Neural cell (in vitro differentiated cells): Measurements from ENCODE around the gene C18orf54. TPM values are rescaled to one million over a fixed set of nuclear protein-coding genes. Genes with fewer than 3 reads are reported as not detected.

Experiments used
- H2AFZ ChIP-seq: fragments of 200-600, 300-800 bp; sonication (generic), shearing (Covaris generic); 2 replicates; pipeline ENCODE4 v1.6.0; 2014; ENCODE audit warnings: low read depth, mild to moderate bottlenecking, antibody characterized with exemption, low read length, moderate library complexity
- H3F3A ChIP-seq: fragments of 200-600 bp; shearing (Covaris generic); 2 replicates; pipeline ENCODE4 v1.6.1; 2016; ENCODE audit warnings: mild to moderate bottlenecking, moderate library complexity, mixed read lengths, antibody characterized with exemption, low read length; ENCODE audit not compliant: insufficient read depth, poor library complexity, severe bottlenecking
- H3K27ac ChIP-seq: fragments of 200-600, 300-800 bp; sonication (generic), shearing (Covaris generic); 2 replicates; pipeline ENCODE4 v1.5.1; 2014; ENCODE audit warnings: mild to moderate bottlenecking, low read length, moderate library complexity
- H3K27me3 ChIP-seq: fragments of 300-800, 200-600 bp; sonication (generic), shearing (Covaris generic); 2 replicates; pipeline ENCODE4 v1.6.0; 2014; ENCODE audit warnings: mild to moderate bottlenecking, low read depth, low read length, moderate library complexity; ENCODE audit not compliant: insufficient read depth
- H3K36me3 ChIP-seq: fragments of 300-800, 200-600 bp; sonication (generic), shearing (Covaris generic); 2 replicates; pipeline ENCODE4 v1.5.1; 2014; ENCODE audit warnings: mild to moderate bottlenecking, antibody characterized with exemption, low read length, moderate library complexity; ENCODE audit not compliant: insufficient read depth
- H3K4me2 ChIP-seq: fragments of 300-800, 200-600 bp; sonication (generic), shearing (Covaris generic); 2 replicates; pipeline ENCODE4 v1.6.0; 2014; ENCODE audit warnings: mild to moderate bottlenecking, low read length
- H3K4me3 ChIP-seq: fragments of 300-800, 200-600 bp; sonication (generic), shearing (Covaris generic); 2 replicates; pipeline ENCODE4 v1.5.1; 2014; ENCODE audit warnings: mild to moderate bottlenecking, low read length, moderate library complexity
- H3K79me2 ChIP-seq: fragments of 200-600 bp; shearing (Covaris generic); replicated peaks from 2 replicates; pipeline ENCODE4 v1.6.0; 2014; ENCODE audit warnings: mild to moderate bottlenecking, low read length, moderate library complexity; ENCODE audit not compliant: insufficient read depth
- H3K9ac ChIP-seq: fragments of 300-800, 200-600 bp; sonication (generic), shearing (Covaris generic); 2 replicates; pipeline ENCODE4 v1.6.1; 2016; ENCODE audit warnings: mild to moderate bottlenecking, low read length, mixed read lengths
- H3K9me2 ChIP-seq: fragments of 200-600 bp; shearing (Covaris generic); 2 replicates; pipeline ENCODE4 v1.6.1; 2016; ENCODE audit warnings: mild to moderate bottlenecking, low read length, mixed read lengths; ENCODE audit not compliant: insufficient read depth
- H3K9me3 ChIP-seq: fragments of 200-600, 300-800 bp; sonication (generic), shearing (Covaris generic); 2 replicates; pipeline ENCODE4 v1.6.1; 2016; ENCODE audit warnings: mild to moderate bottlenecking, mixed run types, low read length, moderate library complexity, mixed read lengths
- H4K20me1 ChIP-seq: fragments of 200-600 bp; shearing (Covaris generic); 2 replicates; pipeline ENCODE4 v1.6.1; 2016; ENCODE audit warnings: mild to moderate bottlenecking, mixed run types; ENCODE audit not compliant: insufficient read depth
- EP300 ChIP-seq: fragments of 450-650 bp; conservative IDR thresholded peaks from 2 replicates; pipeline ENCODE4 v1.6.1; 2014; ENCODE audit warnings: antibody characterized with exemption, mild to moderate bottlenecking, moderate library complexity; ENCODE audit not compliant: poor library complexity, severe bottlenecking
- EZH2 ChIP-seq: fragments of 200-600, 300-800 bp; shearing (Covaris generic), sonication (generic); IDR thresholded peaks from 2 replicates; pipeline ENCODE4 v1.6.1; 2014; ENCODE audit warnings: antibody characterized with exemption, low read length, borderline replicate concordance, mild to moderate bottlenecking; ENCODE audit not compliant: insufficient read depth, poor library complexity, severe bottlenecking
- MXI1 ChIP-seq: fragments of 450-650 bp; conservative IDR thresholded peaks from 2 replicates; pipeline ENCODE4 v1.6.1; 2014; ENCODE audit warnings: antibody characterized with exemption, mild to moderate bottlenecking; ENCODE audit not compliant: poor library complexity, severe bottlenecking
- POLR2AphosphoS5 ChIP-seq: IDR thresholded peaks from 2 replicates; pipeline ENCODE4 v1.6.1; 2012
- RAD21 ChIP-seq: fragments of 450-650 bp; conservative IDR thresholded peaks from 2 replicates; pipeline ENCODE4 v1.6.1; 2014; ENCODE audit warnings: antibody characterized with exemption, mild to moderate bottlenecking, moderate library complexity
- SMC3 ChIP-seq: fragments of 450-650 bp; conservative IDR thresholded peaks from 2 replicates; pipeline ENCODE4 v1.6.1; 2014; ENCODE audit warnings: antibody characterized with exemption, mild to moderate bottlenecking, moderate library complexity; ENCODE audit not compliant: poor library complexity
- TAF1 ChIP-seq: IDR thresholded peaks from 2 replicates; pipeline ENCODE4 v1.6.1; 2012; ENCODE audit warnings: low read depth
- polyA plus RNA-seq: library from polyadenylated mRNA; depleted of rRNA; stranded (reverse); fragments of >200 nt; gene quantifications from 2 replicates; pipeline ENCODE4 v1.2.3, GENCODE V29; 2014
- TF ChIP-seq, protein P1 (sequence below): IDR thresholded peaks from 2 replicates; pipeline ENCODE4 v1.6.1; 2012; ENCODE audit warnings: borderline replicate concordance
- TF ChIP-seq, protein P2 (sequence below): fragments of 450-650 bp; IDR thresholded peaks from 2 replicates; pipeline ENCODE4 v1.5.1; 2014; ENCODE audit warnings: antibody characterized with exemption, mild to moderate bottlenecking, moderate library complexity; ENCODE audit not compliant: poor library complexity, severe bottlenecking

Gene C18orf54
- polyA plus RNA-seq, 1 donor from 2014 or later, result 2.2 TPM

DNA sequence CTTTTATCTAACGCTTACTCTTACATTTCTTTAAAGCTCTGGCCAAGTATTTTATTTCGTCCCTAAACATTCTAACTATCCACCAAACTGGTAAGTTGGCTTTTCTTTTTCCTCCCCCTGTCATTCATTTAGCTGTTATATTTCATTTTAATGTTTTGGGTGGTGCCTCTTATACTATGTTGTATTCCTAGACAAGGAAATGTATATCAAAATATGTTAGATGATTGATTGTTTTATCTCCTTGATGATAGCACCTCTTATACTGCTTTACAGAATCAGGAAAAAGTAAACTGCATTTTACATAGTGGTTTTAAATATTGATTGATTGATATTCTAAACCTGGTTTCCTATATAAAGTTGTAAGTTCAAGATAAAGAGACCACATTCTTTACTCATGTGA, 23.9 kb downstream of the C18orf54 start:
- Histone ChIP-seq H3K9ac (no peak overlapping the region), H3F3A (no peaks in the 10 kb centered on the region), H3K9me2 (no peaks in the 10 kb centered on the region), H2AFZ (no peak overlapping the region), H4K20me1 (no peaks in the 10 kb centered on the region), H3K4me2 (no peak overlapping the region), H3K27me3 (no peaks in the 10 kb centered on the region), H3K79me2 (no peaks in the 10 kb centered on the region), H3K27ac (no peak overlapping the region), H3K36me3 (no peaks in the 10 kb centered on the region), H3K4me3 (no peak overlapping the region), H3K9me3 (no peaks in the 10 kb centered on the region)
- no peak for TF ChIP-seq SMC3
- TF ChIP-seq MXI1, result no peak
- TF ChIP-seq EZH2, result no peak
- TF ChIP-seq RAD21, result no peak
- no peak for TF ChIP-seq EP300
- TF ChIP-seq POLR2AphosphoS5, result no peak
- TF ChIP-seq, protein P1, sequence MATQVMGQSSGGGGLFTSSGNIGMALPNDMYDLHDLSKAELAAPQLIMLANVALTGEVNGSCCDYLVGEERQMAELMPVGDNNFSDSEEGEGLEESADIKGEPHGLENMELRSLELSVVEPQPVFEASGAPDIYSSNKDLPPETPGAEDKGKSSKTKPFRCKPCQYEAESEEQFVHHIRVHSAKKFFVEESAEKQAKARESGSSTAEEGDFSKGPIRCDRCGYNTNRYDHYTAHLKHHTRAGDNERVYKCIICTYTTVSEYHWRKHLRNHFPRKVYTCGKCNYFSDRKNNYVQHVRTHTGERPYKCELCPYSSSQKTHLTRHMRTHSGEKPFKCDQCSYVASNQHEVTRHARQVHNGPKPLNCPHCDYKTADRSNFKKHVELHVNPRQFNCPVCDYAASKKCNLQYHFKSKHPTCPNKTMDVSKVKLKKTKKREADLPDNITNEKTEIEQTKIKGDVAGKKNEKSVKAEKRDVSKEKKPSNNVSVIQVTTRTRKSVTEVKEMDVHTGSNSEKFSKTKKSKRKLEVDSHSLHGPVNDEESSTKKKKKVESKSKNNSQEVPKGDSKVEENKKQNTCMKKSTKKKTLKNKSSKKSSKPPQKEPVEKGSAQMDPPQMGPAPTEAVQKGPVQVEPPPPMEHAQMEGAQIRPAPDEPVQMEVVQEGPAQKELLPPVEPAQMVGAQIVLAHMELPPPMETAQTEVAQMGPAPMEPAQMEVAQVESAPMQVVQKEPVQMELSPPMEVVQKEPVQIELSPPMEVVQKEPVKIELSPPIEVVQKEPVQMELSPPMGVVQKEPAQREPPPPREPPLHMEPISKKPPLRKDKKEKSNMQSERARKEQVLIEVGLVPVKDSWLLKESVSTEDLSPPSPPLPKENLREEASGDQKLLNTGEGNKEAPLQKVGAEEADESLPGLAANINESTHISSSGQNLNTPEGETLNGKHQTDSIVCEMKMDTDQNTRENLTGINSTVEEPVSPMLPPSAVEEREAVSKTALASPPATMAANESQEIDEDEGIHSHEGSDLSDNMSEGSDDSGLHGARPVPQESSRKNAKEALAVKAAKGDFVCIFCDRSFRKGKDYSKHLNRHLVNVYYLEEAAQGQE, result no peak
- no peak for TF ChIP-seq TAF1
- TF ChIP-seq, protein P2, sequence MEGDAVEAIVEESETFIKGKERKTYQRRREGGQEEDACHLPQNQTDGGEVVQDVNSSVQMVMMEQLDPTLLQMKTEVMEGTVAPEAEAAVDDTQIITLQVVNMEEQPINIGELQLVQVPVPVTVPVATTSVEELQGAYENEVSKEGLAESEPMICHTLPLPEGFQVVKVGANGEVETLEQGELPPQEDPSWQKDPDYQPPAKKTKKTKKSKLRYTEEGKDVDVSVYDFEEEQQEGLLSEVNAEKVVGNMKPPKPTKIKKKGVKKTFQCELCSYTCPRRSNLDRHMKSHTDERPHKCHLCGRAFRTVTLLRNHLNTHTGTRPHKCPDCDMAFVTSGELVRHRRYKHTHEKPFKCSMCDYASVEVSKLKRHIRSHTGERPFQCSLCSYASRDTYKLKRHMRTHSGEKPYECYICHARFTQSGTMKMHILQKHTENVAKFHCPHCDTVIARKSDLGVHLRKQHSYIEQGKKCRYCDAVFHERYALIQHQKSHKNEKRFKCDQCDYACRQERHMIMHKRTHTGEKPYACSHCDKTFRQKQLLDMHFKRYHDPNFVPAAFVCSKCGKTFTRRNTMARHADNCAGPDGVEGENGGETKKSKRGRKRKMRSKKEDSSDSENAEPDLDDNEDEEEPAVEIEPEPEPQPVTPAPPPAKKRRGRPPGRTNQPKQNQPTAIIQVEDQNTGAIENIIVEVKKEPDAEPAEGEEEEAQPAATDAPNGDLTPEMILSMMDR, result no peak

DNA sequence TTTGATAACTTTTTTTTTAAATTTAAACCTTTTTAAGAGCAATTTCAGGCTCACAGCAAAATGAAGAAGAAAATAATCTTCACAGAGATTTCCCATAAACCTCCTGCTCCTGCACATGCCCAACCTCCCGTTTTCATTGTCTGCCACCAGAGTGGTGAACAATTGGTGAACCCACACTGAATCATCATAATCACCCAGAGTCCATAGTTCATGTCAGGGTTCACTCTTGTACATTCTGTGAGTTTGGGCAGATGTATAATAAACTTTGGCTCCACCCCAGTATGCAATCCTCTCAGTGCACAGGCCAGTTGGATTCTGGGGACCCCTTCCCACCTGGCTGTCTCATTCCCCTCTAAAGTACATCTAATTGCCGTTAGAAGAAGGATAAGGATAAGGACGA, 24.4 kb downstream of the C18orf54 start:
- H2AFZ ChIP-seq, result no peak overlapping the region
- H3K9me2 ChIP-seq, result no peaks in the 10 kb centered on the region
- H3K4me2 ChIP-seq, result no peak overlapping the region
- H3K27ac ChIP-seq, result no peak overlapping the region
- no peak overlapping the region for H3K4me3 ChIP-seq
- no peaks in the 10 kb centered on the region for H3K27me3 ChIP-seq
- TF ChIP-seq EP300 (no peak), MXI1 (no peak), SMC3 (no peak), EZH2 (no peak), TAF1 (no peak), POLR2AphosphoS5 (no peak), RAD21 (no peak)
- TF ChIP-seq, protein P2, result no peak
- TF ChIP-seq, protein P1, result no peak
- H3K9ac ChIP-seq, result no peak overlapping the region
- H3K9me3 ChIP-seq, result no peaks in the 10 kb centered on the region
- no peaks in the 10 kb centered on the region for H3K79me2 ChIP-seq
- H4K20me1 ChIP-seq, result no peaks in the 10 kb centered on the region
- H3K36me3 ChIP-seq, result no peaks in the 10 kb centered on the region
- H3F3A ChIP-seq, result no peaks in the 10 kb centered on the region
